SK-N-MC (cell line): ENCODE results near the gene AGPAT3.

Experiments used
- EZH2 ChIP-seq: fragments of 200-600 bp; sonication (generic); IDR thresholded peaks from one replicate; pipeline ENCODE4 v1.6.1; 2017; ENCODE audit warnings: antibody characterized with exemption
- POLR2AphosphoS5 ChIP-seq: IDR thresholded peaks from 2 replicates; pipeline ENCODE4 v1.6.1; 2012; ENCODE audit warnings: mild to moderate bottlenecking, low read depth, low read length, borderline replicate concordance

GRCh38 chr21:43895196-43895595 lies 30.2 kb downstream of the AGPAT3 start:
- TF ChIP-seq POLR2AphosphoS5 (no peak), EZH2 (no peak)
